Measurements from ENCODE around the gene ACOXL.

Gene ACOXL

DNA sequence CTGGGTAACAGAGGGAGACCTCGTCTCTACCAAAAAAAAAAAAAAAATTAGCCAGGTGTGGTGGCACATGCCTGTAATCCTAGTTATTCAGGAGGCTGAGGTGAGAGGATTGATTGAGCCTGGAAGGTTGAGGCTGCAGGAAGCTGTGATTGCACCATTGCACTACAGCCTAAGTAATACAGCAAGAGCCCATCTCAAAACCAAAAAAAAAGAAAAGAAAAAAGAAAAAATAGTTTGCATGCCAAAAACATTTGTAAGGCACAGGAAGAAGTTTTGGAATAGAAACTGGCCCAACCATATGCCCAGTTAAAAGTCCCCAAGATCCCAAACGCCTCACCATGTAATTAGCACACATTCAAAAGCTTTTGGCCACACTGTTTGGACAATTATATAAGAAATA lies 13.4 kb upstream of the ACOXL start:
- no peak overlapping the region for H3K27ac ChIP-seq
- no peak overlapping the region for H2AFZ ChIP-seq
- no peaks in the 10 kb centered on the region for H3K4me1 ChIP-seq
- no peaks in the 10 kb centered on the region for H3K36me3 ChIP-seq (ENCODE audit: control insufficient read depth, insufficient read depth, low read length)
- H3K4me3 ChIP-seq (ENCODE audit: low read depth, low read length), result no peak overlapping the region
- H3K9ac ChIP-seq, result no peak overlapping the region
- TF ChIP-seq, protein P1, sequence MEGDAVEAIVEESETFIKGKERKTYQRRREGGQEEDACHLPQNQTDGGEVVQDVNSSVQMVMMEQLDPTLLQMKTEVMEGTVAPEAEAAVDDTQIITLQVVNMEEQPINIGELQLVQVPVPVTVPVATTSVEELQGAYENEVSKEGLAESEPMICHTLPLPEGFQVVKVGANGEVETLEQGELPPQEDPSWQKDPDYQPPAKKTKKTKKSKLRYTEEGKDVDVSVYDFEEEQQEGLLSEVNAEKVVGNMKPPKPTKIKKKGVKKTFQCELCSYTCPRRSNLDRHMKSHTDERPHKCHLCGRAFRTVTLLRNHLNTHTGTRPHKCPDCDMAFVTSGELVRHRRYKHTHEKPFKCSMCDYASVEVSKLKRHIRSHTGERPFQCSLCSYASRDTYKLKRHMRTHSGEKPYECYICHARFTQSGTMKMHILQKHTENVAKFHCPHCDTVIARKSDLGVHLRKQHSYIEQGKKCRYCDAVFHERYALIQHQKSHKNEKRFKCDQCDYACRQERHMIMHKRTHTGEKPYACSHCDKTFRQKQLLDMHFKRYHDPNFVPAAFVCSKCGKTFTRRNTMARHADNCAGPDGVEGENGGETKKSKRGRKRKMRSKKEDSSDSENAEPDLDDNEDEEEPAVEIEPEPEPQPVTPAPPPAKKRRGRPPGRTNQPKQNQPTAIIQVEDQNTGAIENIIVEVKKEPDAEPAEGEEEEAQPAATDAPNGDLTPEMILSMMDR (IDR thresholded peaks at IDR 0.05), result no peak
- H3K79me2 ChIP-seq, result no peaks in the 10 kb centered on the region
- no peaks in the 10 kb centered on the region for H3K27me3 ChIP-seq (ENCODE audit: control insufficient read depth, insufficient read depth, low read length)
- H3K4me2 ChIP-seq (ENCODE audit: low read length), result no peak overlapping the region
- H3K9me3 ChIP-seq (ENCODE audit: control insufficient read depth, low read length), result no peaks in the 10 kb centered on the region

DNA sequence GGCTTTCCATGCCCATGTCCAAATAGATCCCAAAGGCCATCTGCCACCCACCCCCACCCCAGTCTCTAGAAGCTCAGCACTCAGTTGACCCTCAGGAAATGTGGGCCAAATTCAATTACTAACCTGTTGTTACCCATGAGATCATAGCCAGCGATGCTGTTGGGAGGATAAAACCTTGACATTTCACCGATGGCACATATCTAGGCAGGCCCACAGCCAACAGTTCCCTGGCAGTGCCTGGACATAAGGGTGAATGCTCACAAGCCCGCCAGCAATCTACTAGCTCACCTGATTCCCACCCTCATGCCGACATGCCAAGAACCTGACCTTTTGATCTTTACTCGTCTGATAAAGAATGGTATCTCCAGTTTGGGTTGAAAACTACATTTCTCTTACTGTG lies 11.8 kb upstream of the ACOXL start:
- Histone ChIP-seq H3K36me3 (ENCODE audit: control insufficient read depth, insufficient read depth, low read length) (no peaks in the 10 kb centered on the region), H3K9me3 (ENCODE audit: control insufficient read depth, low read length) (no peaks in the 10 kb centered on the region), H3K9ac (no peak overlapping the region), H2AFZ (no peak overlapping the region), H3K4me3 (ENCODE audit: low read depth, low read length) (no peak overlapping the region), H3K27ac (no peak overlapping the region), H3K27me3 (ENCODE audit: control insufficient read depth, insufficient read depth, low read length) (no peaks in the 10 kb centered on the region), H3K79me2 (no peaks in the 10 kb centered on the region), H3K4me2 (ENCODE audit: low read length) (no peak overlapping the region), H3K4me1 (no peaks in the 10 kb centered on the region)
- TF ChIP-seq, protein P1 (IDR thresholded peaks at IDR 0.05), result no peak

DNA sequence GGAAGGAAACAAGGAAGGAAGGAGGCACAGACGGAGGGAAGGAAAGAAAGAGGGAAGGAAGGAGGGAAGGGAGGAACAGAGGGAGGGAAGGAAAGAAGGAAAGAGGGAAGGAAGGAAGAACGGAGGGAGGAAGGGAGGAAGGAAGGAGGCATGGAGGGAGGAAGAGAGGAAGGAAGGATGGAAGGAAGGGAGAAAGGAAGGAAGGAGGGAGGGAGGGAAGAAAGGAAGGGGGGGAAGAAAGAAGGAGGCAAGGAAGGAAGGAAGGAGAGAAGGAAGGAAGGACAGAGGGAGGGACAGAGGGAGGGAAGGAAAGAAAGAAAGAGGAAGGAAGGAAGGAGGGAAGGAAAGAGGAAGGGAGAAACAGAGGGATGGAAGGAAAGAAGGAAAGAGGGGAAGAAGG lies 7.6 kb upstream of the ACOXL start:
- Histone ChIP-seq H3K4me1 (no peaks in the 10 kb centered on the region), H3K9me3 (ENCODE audit: control insufficient read depth, low read length) (no peaks in the 10 kb centered on the region), H3K79me2 (no peaks in the 10 kb centered on the region), H3K9ac (no peak overlapping the region), H3K4me3 (ENCODE audit: low read depth, low read length) (no peak overlapping the region), H3K4me2 (ENCODE audit: low read length) (no peak overlapping the region), H3K36me3 (ENCODE audit: control insufficient read depth, insufficient read depth, low read length) (no peaks in the 10 kb centered on the region), H3K27me3 (ENCODE audit: control insufficient read depth, insufficient read depth, low read length) (no peaks in the 10 kb centered on the region), H2AFZ (no peak overlapping the region), H3K27ac (no peak overlapping the region)
- TF ChIP-seq, protein P1 (IDR thresholded peaks at IDR 0.05), result no peak

DNA sequence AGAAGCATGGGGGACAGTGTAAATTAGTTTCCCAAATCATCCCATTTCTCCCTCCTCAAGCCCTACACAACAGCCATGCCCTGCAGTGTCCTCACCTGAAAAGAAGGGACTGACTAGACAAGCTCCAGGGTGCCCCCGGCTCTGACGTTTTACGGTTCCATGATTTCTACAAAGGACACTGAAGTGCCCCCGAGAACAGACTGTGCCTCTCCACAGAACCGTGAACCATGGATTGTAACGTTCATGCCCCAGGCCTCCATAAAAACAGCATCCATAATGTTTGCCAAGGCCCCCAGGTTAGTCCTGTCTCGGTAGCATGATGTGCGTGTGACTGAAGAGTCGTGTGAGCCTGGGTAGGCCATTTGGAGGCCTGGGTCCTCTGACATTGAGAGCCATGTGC lies 7.0 kb upstream of the ACOXL start:
- no peak overlapping the region for H3K27ac ChIP-seq
- TF ChIP-seq, protein P1 (IDR thresholded peaks at IDR 0.05), result no peak
- no peaks in the 10 kb centered on the region for H3K36me3 ChIP-seq (ENCODE audit: control insufficient read depth, insufficient read depth, low read length)
- H3K4me3 ChIP-seq (ENCODE audit: low read depth, low read length), result no peak overlapping the region
- H3K9me3 ChIP-seq (ENCODE audit: control insufficient read depth, low read length), result no peaks in the 10 kb centered on the region
- no peaks in the 10 kb centered on the region for H3K4me1 ChIP-seq
- no peak overlapping the region for H3K4me2 ChIP-seq (ENCODE audit: low read length)
- no peak overlapping the region for H2AFZ ChIP-seq
- no peaks in the 10 kb centered on the region for H3K79me2 ChIP-seq
- H3K27me3 ChIP-seq (ENCODE audit: control insufficient read depth, insufficient read depth, low read length), result no peaks in the 10 kb centered on the region
- H3K9ac ChIP-seq, result no peak overlapping the region

DNA sequence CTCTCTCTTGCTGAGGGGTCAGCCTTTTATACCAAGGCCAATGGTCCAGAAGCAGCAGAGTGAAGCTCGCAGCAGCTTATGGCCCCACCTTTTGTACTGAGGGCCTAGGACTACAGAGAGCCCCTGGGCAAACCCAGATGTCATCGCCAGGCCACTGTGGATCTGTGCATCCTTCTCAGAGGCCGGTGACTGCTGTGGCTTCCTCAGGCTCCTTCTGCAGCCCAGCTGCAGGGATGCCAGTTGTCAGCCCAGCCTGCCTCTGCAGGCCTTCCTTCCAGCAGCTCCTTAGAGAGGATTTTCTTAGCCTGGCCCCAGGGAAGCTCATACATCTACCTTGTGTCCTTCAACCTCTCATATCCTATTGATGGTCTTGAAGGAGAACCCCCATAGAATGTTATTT lies 6.5 kb upstream of the ACOXL start:
- Histone ChIP-seq H2AFZ (no peak overlapping the region), H3K27ac (no peak overlapping the region), H3K4me3 (ENCODE audit: low read depth, low read length) (no peak overlapping the region), H3K36me3 (ENCODE audit: control insufficient read depth, insufficient read depth, low read length) (no peaks in the 10 kb centered on the region), H3K4me2 (ENCODE audit: low read length) (no peak overlapping the region), H3K27me3 (ENCODE audit: control insufficient read depth, insufficient read depth, low read length) (no peaks in the 10 kb centered on the region), H3K4me1 (no peaks in the 10 kb centered on the region), H3K9me3 (ENCODE audit: control insufficient read depth, low read length) (no peaks in the 10 kb centered on the region), H3K79me2 (no peaks in the 10 kb centered on the region), H3K9ac (no peak overlapping the region)
- TF ChIP-seq, protein P1 (IDR thresholded peaks at IDR 0.05), result no peak
